Right atrium auricular region (tissue), 2 donors: ENCODE data around the gene MCF2L. TPM values are rescaled to one million over a fixed set of nuclear protein-coding genes. Genes with fewer than 3 reads are reported as not detected.

Source experiments
- DNase-seq: peaks from one replicate; pipeline ENCODE4 v3.0.0-alpha.2; 2019; ENCODE audit warnings: low spot score
- H3K27ac ChIP-seq, 2 donors: fragments of 200-600 bp; sonication (generic); 1 replicate in 1 of 2; 2 replicates in 1 of 2; pipeline ENCODE4 v1.5.1; 2016 to 2019
- H3K27me3 ChIP-seq, 2 donors: fragments of 200-600 bp; sonication (generic); one replicate each; pipeline versions ENCODE4 v1.5.1 to v1.6.0; 2017 to 2019
- H3K36me3 ChIP-seq: fragments of 200-600 bp; sonication (generic); one replicate; pipeline ENCODE4 v1.5.1; 2016
- H3K4me1 ChIP-seq, 2 donors: fragments of 200-600 bp; sonication (generic); one replicate each; pipeline versions ENCODE4 v1.5.1 to v1.6.0; 2017 to 2019
- H3K4me3 ChIP-seq, 2 donors: fragments of 200-600 bp; sonication (generic); 1 replicate in 1 of 2; 2 replicates in 1 of 2; pipeline ENCODE4 v1.5.1; 2017 to 2019; ENCODE audit warnings: mild to moderate bottlenecking in 1 of 2, moderate library complexity in 1 of 2
- H3K9me3 ChIP-seq, 2 donors: fragments of 200-600 bp; sonication (generic); one replicate each; pipeline ENCODE4 v1.5.1; 2019
- total RNA-seq, 2 donors: library from RNA; depleted of rRNA; stranded (reverse); fragments of >200 nt; gene quantifications; one replicate each; pipeline ENCODE4 v1.1.0, GENCODE V29; 2016
- TF ChIP-seq, protein P1 (sequence below), 2 donors: fragments of 200-600 bp; sonication (generic); IDR thresholded peaks; one replicate each; pipeline ENCODE4 v1.5.1; 2019; ENCODE audit warnings: antibody characterized with exemption in 2 of 2

The MCF2L gene
- total RNA-seq, 2 donors from 2014 or later: 17.1 to 21.6 TPM

DNA sequence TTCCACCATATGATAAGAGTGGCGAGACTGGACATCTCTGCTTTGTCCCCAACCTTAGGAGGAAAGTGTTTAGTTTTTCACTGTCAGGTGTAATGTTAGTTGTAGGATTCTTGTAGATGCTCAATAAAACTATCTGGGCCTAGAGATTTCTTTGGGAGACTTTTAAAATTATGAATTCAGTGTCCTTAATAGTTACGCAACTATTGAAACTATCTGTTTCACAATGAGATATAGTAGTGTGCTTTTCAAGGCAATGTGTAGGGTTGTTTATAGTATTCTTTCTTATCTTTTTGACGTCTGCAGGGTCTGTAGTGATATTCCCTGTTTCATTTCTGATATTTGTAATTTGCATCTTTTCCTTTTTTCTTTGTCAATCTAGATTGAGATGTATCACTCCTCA lies 103.4 kb downstream of the MCF2L start:
- Histone ChIP-seq H3K4me3 (no peak overlapping the region), H3K27ac (no peak overlapping the region), H3K4me1 (no peaks in the 10 kb centered on the region), H3K36me3 (peaks cover 15% of the 10 kb centered on the region), H3K27me3 (no peaks in the 10 kb centered on the region), H3K9me3 (no peaks in the 10 kb centered on the region)
- DNase-seq: no peak
- TF ChIP-seq, protein P1, sequence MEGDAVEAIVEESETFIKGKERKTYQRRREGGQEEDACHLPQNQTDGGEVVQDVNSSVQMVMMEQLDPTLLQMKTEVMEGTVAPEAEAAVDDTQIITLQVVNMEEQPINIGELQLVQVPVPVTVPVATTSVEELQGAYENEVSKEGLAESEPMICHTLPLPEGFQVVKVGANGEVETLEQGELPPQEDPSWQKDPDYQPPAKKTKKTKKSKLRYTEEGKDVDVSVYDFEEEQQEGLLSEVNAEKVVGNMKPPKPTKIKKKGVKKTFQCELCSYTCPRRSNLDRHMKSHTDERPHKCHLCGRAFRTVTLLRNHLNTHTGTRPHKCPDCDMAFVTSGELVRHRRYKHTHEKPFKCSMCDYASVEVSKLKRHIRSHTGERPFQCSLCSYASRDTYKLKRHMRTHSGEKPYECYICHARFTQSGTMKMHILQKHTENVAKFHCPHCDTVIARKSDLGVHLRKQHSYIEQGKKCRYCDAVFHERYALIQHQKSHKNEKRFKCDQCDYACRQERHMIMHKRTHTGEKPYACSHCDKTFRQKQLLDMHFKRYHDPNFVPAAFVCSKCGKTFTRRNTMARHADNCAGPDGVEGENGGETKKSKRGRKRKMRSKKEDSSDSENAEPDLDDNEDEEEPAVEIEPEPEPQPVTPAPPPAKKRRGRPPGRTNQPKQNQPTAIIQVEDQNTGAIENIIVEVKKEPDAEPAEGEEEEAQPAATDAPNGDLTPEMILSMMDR (IDR thresholded peaks at IDR 0.05): no peak

DNA sequence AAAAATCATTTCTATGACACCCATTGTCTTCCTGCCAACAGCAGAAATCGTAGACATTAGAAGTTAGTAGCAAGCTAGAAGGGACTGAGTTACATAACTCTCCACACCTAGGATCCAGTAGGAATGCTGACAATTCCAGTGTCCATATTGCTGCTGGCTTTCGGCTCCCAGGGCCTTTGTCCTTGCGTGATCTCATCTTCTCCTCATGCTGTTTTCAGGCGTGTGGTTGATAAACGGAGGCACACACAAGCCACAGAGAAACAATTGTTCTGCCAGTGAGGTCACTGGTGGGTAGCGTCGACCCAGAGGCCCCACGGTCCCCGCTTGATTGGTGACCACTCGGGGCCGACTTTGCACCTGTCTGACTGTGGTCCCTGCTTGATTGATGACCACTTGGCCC lies 104.9 kb downstream of the MCF2L start:
- Histone ChIP-seq H3K27me3 (no peaks in the 10 kb centered on the region), H3K9me3 (no peaks in the 10 kb centered on the region), H3K36me3 (peaks cover 15% of the 10 kb centered on the region), H3K27ac (no peak overlapping the region), H3K4me1 (no peaks in the 10 kb centered on the region), H3K4me3 (no peak overlapping the region)
- TF ChIP-seq, protein P1 (IDR thresholded peaks at IDR 0.05): no peak
- DNase-seq: no peak

DNA sequence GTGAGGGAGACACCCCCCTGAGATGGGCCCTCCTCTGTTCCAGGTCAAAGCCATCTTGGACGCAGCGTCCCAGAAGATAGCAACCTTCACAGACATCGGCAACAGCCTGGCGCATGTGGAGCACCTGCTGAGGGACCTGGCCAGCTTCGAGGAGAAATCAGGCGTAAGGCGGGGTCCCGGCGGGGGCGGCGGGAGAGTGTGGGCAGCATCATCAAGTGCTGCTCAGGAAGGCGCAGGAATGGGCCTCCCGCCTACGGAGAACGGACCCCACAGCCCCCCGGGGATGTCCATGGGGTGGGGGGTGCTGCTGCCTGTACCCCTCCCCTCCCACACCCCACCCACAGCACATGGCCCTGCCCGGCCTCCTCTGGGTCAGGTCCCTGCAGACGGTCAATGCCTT lies 105.4 kb downstream of the MCF2L start:
- Histone ChIP-seq H3K9me3 (no peaks in the 10 kb centered on the region), H3K27me3 (no peaks in the 10 kb centered on the region), H3K36me3 (peaks cover 15% of the 10 kb centered on the region), H3K27ac (no peak overlapping the region), H3K4me3 (no peak overlapping the region), H3K4me1 (no peaks in the 10 kb centered on the region)
- TF ChIP-seq, protein P1 (IDR thresholded peaks at IDR 0.05): no peak
- DNase-seq: no peak

DNA sequence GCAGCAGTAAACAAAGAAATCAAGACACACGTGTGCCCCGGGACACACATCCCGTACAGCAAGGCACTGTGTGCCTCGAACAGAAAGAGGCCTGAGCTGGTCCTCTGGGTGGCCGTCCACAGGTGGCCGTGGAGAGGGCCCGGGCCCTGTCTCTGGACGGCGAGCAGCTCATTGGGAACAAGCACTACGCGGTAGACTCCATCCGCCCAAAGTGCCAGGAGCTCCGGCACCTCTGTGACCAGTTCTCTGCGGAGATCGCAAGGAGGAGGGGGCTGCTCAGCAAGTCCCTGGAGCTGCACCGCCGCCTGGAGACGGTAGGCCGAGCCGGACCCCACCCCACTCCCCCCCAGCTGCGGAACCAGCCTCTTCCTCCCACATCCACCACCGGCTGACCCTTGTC lies 105.9 kb downstream of the MCF2L start:
- Histone ChIP-seq H3K27ac (no peak overlapping the region), H3K36me3 (peaks cover 15% of the 10 kb centered on the region)
- DNase-seq: no peak

DNA sequence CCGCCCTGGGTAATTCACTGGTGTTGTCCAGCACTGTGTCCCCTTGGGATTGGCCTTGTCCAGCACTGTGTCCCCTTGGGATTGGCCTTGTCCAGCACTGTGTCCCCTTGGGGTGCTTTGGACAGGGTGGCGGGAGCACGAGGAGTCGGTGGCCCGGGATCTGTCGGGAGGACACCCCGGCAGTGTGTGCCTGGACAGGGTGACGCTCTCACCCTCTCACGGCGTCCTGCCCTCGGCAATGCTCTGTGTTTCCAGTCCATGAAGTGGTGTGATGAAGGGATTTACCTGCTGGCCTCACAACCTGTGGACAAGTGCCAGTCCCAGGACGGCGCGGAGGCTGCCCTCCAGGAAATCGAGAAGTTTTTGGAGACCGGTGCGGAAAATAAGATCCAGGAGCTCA lies 106.7 kb downstream of the MCF2L start:
- H3K4me3 ChIP-seq: no peak overlapping the region
- no peaks in the 10 kb centered on the region for H3K9me3 ChIP-seq
- peaks cover 15% of the 10 kb centered on the region for H3K36me3 ChIP-seq
- H3K27me3 ChIP-seq: no peaks in the 10 kb centered on the region
- no peak overlapping the region for H3K27ac ChIP-seq
- DNase-seq: no peak
- TF ChIP-seq, protein P1 (IDR thresholded peaks at IDR 0.05): no peak
- no peaks in the 10 kb centered on the region for H3K4me1 ChIP-seq

More for the DNA sequence above, 105.9 kb downstream of the MCF2L start:
- H3K4me1 ChIP-seq: no peaks in the 10 kb centered on the region
- H3K27me3 ChIP-seq: no peaks in the 10 kb centered on the region
- no peak overlapping the region for H3K4me3 ChIP-seq
- TF ChIP-seq, protein P1 (IDR thresholded peaks at IDR 0.05): no peak
- H3K9me3 ChIP-seq: no peaks in the 10 kb centered on the region

DNA sequence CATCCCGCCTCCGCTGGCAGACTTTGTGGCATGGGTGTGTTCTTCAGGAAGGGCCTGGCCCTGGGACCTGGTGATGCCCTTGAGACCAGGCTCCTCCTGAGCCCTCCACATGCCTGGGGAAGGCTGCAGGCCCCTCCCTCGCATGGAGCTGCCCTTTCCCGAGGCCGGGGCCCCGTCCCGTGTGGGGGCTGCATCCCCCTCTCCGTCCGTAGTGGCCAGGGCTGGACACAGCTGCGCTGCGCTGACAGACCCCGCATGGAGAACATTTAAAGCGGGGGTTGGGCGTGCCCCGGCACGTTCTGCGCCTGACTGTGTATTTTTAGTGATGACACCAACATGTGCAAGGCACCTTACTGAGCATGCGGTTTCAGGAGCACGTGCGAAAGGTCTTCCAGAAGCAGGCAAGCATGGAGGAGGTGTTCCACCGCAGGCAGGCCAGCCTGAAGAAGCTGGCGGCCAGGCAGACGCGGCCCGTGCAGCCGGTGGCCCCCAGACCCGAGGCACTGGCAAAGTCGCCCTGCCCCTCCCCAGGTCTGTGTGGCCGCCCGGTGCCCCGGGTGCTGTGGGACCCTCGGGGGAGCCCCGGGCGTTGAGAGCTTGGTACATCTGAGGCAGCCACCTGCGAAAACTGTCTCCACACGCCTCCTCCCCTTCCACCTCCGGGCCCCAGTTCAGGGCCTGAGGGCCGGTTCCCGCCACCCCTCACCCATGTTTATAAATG lies 107.8 kb downstream of the MCF2L start:
- no peaks in the 10 kb centered on the region for H3K4me1 ChIP-seq
- peaks cover 15% of the 10 kb centered on the region for H3K36me3 ChIP-seq
- TF ChIP-seq, protein P1 (IDR thresholded peaks at IDR 0.05): no peak
- no peak overlapping the region for H3K27ac ChIP-seq
- DNase-seq: no peak
- no peaks in the 10 kb centered on the region for H3K27me3 ChIP-seq
- no peak overlapping the region for H3K4me3 ChIP-seq
- no peaks in the 10 kb centered on the region for H3K9me3 ChIP-seq
